ENCODE results near the gene GPR156.

Gene GPR156

DNA sequence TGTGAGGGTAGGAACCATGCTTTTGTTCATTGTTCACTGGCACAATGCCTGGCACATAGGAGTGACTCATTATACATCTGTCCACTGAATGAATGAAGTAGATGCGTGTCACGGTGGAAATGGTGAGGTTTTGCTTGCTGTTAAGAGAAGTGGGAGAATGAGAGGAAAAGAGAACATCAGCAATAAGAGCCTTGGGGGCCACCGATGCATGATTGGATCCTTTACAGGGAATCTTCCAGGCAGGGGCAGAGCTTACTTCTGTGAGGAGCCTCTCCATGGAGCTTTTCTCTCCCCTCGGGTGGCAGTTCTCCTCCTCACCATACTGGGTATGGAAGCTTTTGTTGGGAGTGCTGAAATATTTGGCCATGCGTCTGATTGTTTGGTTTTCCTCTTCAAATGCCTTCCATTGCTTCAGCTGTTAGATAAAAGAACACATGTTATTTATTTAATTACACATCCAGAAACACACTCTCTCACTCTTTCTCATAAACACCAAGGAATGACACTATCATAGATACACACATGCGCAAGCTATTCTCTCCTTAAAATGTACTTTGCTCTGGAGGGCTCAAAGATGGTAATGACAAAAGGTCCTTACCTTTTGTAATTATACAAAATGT, 111.9 kb downstream of the GPR156 start (continued):
- TF ChIP-seq, protein P1, sequence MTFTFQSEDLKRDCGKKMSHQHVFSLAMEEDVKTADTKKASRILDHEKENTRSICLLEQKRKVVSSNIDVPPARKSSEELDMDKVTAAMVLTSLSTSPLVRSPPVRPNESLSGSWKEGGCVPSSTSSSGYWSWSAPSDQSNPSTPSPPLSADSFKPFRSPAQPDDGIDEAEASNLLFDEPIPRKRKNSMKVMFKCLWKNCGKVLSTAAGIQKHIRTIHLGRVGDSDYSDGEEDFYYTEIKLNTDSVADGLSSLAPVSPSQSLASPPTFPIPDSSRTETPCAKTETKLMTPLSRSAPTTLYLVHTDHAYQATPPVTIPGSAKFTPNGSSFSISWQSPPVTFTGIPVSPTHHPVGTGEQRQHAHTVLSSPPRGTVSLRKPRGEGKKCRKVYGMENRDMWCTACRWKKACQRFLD (tag by site-specific recombination; IDR thresholded peaks at IDR 0.05), result no peak
- TF ChIP-seq GLI4 (tag by site-specific recombination; IDR thresholded peaks at IDR 0.05), result no peak
- no peak for TF ChIP-seq ZNF677 (tag by site-specific recombination; IDR thresholded peaks at IDR 0.05)
- TF ChIP-seq HOXD13 (CRISPR knock-in tag; IDR thresholded peaks at IDR 0.05; ENCODE audit: borderline replicate concordance), result no peak
- TF ChIP-seq ZNF157 (tag by site-specific recombination; IDR thresholded peaks at IDR 0.05), result no peak
- TF ChIP-seq, protein P2, sequence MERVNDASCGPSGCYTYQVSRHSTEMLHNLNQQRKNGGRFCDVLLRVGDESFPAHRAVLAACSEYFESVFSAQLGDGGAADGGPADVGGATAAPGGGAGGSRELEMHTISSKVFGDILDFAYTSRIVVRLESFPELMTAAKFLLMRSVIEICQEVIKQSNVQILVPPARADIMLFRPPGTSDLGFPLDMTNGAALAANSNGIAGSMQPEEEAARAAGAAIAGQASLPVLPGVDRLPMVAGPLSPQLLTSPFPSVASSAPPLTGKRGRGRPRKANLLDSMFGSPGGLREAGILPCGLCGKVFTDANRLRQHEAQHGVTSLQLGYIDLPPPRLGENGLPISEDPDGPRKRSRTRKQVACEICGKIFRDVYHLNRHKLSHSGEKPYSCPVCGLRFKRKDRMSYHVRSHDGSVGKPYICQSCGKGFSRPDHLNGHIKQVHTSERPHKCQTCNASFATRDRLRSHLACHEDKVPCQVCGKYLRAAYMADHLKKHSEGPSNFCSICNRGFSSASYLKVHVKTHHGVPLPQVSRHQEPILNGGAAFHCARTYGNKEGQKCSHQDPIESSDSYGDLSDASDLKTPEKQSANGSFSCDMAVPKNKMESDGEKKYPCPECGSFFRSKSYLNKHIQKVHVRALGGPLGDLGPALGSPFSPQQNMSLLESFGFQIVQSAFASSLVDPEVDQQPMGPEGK (tag by site-specific recombination; IDR thresholded peaks at IDR 0.05), result no peak
- TF ChIP-seq OVOL3 (tag by site-specific recombination; IDR thresholded peaks at IDR 0.05), result no peak
- TF ChIP-seq TRIM28 (IDR thresholded peaks at IDR 0.05; ENCODE audit: borderline replicate concordance, low read length), result no peak
- TF ChIP-seq ZNF341 (tag by site-specific recombination; IDR thresholded peaks at IDR 0.05; ENCODE audit: low read depth), result no peak
- TF ChIP-seq ZSCAN30 (tag by site-specific recombination; IDR thresholded peaks at IDR 0.05), result no peak
- no peak for TF ChIP-seq KLF8 (tag by site-specific recombination; IDR thresholded peaks at IDR 0.05)
- TF ChIP-seq BCL11B (tag by site-specific recombination; IDR thresholded peaks at IDR 0.05; ENCODE audit: low read depth), result no peak
- TF ChIP-seq KLF16 (tag by site-specific recombination; IDR thresholded peaks at IDR 0.05), result no peak
- TF ChIP-seq, protein P3, sequence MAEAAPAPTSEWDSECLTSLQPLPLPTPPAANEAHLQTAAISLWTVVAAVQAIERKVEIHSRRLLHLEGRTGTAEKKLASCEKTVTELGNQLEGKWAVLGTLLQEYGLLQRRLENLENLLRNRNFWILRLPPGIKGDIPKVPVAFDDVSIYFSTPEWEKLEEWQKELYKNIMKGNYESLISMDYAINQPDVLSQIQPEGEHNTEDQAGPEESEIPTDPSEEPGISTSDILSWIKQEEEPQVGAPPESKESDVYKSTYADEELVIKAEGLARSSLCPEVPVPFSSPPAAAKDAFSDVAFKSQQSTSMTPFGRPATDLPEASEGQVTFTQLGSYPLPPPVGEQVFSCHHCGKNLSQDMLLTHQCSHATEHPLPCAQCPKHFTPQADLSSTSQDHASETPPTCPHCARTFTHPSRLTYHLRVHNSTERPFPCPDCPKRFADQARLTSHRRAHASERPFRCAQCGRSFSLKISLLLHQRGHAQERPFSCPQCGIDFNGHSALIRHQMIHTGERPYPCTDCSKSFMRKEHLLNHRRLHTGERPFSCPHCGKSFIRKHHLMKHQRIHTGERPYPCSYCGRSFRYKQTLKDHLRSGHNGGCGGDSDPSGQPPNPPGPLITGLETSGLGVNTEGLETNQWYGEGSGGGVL (tag by site-specific recombination; IDR thresholded peaks at IDR 0.05), result no peak
- no peak for TF ChIP-seq ZNF155 (tag by site-specific recombination; IDR thresholded peaks at IDR 0.05)

DNA sequence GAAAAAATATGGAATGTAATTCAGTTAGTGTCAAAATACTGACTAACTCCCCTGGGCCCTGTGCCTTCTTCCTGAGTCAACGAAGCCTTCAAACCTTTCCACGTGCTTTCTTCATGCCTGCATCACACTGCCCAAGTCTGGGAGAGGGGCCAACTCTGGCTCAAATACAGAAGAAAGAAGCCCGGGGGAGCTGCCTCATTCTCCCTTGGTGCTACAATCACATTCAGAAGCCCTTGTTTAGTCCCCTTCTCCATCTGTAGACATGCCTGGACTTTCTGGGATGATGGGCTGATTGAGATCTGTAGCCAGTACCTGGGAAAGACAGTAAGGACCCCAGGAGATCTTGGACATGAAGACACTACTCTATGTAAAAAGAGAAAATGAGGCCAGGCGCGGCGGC, 113.0 kb downstream of the GPR156 start:
- CTCF ChIA-PET, result no interaction called here
- H3K36me3 ChIP-seq (ENCODE audit: control insufficient read depth in 2 of 2, insufficient read depth in 1 of 2, low read length in 2 of 2), result no peaks in the 10 kb centered on the region
- H3K4me3 ChIP-seq (ENCODE audit: low read depth, low read length), result no peak overlapping the region
- POLR2A ChIA-PET, result interaction anchor here (3.1 kb wide), 1 partner anchor 77 kb away, joined by 18 read pairs; the partner anchor contains the start of gene GSK3B
- TF ChIP-seq, protein P4, sequence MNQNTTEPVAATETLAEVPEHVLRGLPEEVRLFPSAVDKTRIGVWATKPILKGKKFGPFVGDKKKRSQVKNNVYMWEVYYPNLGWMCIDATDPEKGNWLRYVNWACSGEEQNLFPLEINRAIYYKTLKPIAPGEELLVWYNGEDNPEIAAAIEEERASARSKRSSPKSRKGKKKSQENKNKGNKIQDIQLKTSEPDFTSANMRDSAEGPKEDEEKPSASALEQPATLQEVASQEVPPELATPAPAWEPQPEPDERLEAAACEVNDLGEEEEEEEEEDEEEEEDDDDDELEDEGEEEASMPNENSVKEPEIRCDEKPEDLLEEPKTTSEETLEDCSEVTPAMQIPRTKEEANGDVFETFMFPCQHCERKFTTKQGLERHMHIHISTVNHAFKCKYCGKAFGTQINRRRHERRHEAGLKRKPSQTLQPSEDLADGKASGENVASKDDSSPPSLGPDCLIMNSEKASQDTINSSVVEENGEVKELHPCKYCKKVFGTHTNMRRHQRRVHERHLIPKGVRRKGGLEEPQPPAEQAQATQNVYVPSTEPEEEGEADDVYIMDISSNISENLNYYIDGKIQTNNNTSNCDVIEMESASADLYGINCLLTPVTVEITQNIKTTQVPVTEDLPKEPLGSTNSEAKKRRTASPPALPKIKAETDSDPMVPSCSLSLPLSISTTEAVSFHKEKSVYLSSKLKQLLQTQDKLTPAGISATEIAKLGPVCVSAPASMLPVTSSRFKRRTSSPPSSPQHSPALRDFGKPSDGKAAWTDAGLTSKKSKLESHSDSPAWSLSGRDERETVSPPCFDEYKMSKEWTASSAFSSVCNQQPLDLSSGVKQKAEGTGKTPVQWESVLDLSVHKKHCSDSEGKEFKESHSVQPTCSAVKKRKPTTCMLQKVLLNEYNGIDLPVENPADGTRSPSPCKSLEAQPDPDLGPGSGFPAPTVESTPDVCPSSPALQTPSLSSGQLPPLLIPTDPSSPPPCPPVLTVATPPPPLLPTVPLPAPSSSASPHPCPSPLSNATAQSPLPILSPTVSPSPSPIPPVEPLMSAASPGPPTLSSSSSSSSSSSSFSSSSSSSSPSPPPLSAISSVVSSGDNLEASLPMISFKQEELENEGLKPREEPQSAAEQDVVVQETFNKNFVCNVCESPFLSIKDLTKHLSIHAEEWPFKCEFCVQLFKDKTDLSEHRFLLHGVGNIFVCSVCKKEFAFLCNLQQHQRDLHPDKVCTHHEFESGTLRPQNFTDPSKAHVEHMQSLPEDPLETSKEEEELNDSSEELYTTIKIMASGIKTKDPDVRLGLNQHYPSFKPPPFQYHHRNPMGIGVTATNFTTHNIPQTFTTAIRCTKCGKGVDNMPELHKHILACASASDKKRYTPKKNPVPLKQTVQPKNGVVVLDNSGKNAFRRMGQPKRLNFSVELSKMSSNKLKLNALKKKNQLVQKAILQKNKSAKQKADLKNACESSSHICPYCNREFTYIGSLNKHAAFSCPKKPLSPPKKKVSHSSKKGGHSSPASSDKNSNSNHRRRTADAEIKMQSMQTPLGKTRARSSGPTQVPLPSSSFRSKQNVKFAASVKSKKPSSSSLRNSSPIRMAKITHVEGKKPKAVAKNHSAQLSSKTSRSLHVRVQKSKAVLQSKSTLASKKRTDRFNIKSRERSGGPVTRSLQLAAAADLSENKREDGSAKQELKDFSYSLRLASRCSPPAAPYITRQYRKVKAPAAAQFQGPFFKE (tag by site-specific recombination; IDR thresholded peaks at IDR 0.05; ENCODE audit: borderline replicate concordance), result no peak
- no peak for TF ChIP-seq WT1 (tag by site-specific recombination; IDR thresholded peaks at IDR 0.05)
- TF ChIP-seq ZNF146 (tag by site-specific recombination; IDR thresholded peaks at IDR 0.05), result no peak
- TF ChIP-seq ZNF48 (tag by site-specific recombination; IDR thresholded peaks at IDR 0.05), result no peak
- H3K27ac ChIP-seq (ENCODE audit: extremely low read depth, low read depth, low read length), result no peak overlapping the region
- H3K9me3 ChIP-seq (ENCODE audit: control insufficient read depth, insufficient read depth, low read depth, low read length), result no peaks in the 10 kb centered on the region
- no peaks in the 10 kb centered on the region; the same call in 1 of the 2 replicates for H3K4me1 ChIP-seq (ENCODE audit: control insufficient read depth, insufficient read depth, low read length)
